Right lobe of liver (tissue), 6 donors: Measurements from ENCODE around the gene SUPT4H1. TPM values are rescaled to one million over a fixed set of nuclear protein-coding genes. Genes with fewer than 3 reads are reported as not detected.
A peak's percentile ranks its signal among the peaks of the same experiment; 100 is the strongest.
"Not testable (repeated sequence)": the region's sequence is repeated elsewhere in the genome, so short reads cannot be mapped to it uniquely, and the experiment has no call there.

Experiments used
- ATAC-seq, 4 donors: fragments of 200-7000 bp; cut with Tn5 transposase; one replicate each; pipeline ENCODE4 v1.9.1; 2020; ENCODE audit warnings: mild to moderate bottlenecking in 4 of 4, moderate library complexity in 4 of 4
- DNase-seq, 3 donors: peaks; one replicate each; pipeline ENCODE4 v3.0.0-alpha.2; 2020
- H3K27ac ChIP-seq, 3 donors: fragments of 200-600 bp; one replicate each; pipeline ENCODE4 v1.8.0; 2022
- H3K27me3 ChIP-seq, 2 donors: fragments of 200-600 bp; one replicate each; pipeline ENCODE4 v1.8.0; 2022
- H3K36me3 ChIP-seq, 4 donors: fragments of 200-600 bp; sonication (generic) in 1 of 4; one replicate each; pipeline versions ENCODE4 v1.5.1 to v1.8.0; 2017 to 2022; ENCODE audit warnings: control low read depth in 1 of 4
- H3K4me1 ChIP-seq, 4 donors: fragments of 200-600 bp; sonication (generic) in 1 of 4; one replicate each; pipeline versions ENCODE4 v1.5.1 to v1.8.0; 2017 to 2022; ENCODE audit warnings: control low read depth in 1 of 4
- H3K4me3 ChIP-seq, 3 donors: fragments of 200-600 bp; one replicate each; pipeline ENCODE4 v1.8.0; 2022
- H3K9me3 ChIP-seq, 4 donors: fragments of 200-600 bp; sonication (generic) in 1 of 4; one replicate each; pipeline versions ENCODE4 v1.5.1 to v1.8.0; 2017 to 2022; ENCODE audit warnings: control low read depth in 1 of 4
- POLR2A ChIP-seq: fragments of 450-650 bp; IDR thresholded peaks from one replicate; pipeline ENCODE4 v1.6.1; 2017; ENCODE audit warnings: antibody characterized with exemption, mild to moderate bottlenecking
- WGBS: methylation state at CpG from one replicate; pipeline ENCODE4 v1.1.6; 2018; ENCODE audit warnings: low coverage, low lambda C conversion rate; ENCODE audit not compliant: insufficient coverage; ENCODE audit errors: missing lambda C conversion rate; 5-methylcytosine and 5-hydroxymethylcytosine counted together
- intact Hi-C, 2 donors: fragments of 100-400 bp; cut with DNase I; formaldehyde crosslinking; loops; one replicate each; pipeline versions ENCODE4 v1.11.2 to v1.14.1; 2022
- total RNA-seq, 6 experiments: library from RNA; depleted of rRNA in 2 of 6; stranded (reverse); fragments of >200 nt in 2 of 6; fragmentation: NEBNext Ultra II Directional in 3 of 6; extraction: Animal tissue kit (Norgen Biotek cat#: 25700) in 3 of 6; gene quantifications; one replicate each; pipeline versions ENCODE4 v1.1.0 to v1.2.4, GENCODE V29; 2016 to 2023
- TF ChIP-seq, protein P1 (sequence below), 4 donors: fragments of 200-600 bp in 3 of 4; fragments of 450-650 bp in 1 of 4; IDR thresholded peaks; one replicate each; pipeline versions ENCODE4 v1.5.1 to v1.8.0; 2016 to 2022; ENCODE audit warnings: antibody characterized with exemption in 4 of 4, mild to moderate bottlenecking in 2 of 4
- donor health status: DM: no; HTN: yes; CAD: no.
- donor health status: DM: no; HTN: no; CAD: no.
- donor health status: DM: no; HTN: no; CAD: no.
- donor health status: DM: no; HTN: yes; CAD: no.
- donor health status: DM: no; HTN: yes; CAD: no.

Gene SUPT4H1
- total RNA-seq, 6 experiments from 2014 or later, result 24.8 to 50.9 (median 37.0) TPM

DNA sequence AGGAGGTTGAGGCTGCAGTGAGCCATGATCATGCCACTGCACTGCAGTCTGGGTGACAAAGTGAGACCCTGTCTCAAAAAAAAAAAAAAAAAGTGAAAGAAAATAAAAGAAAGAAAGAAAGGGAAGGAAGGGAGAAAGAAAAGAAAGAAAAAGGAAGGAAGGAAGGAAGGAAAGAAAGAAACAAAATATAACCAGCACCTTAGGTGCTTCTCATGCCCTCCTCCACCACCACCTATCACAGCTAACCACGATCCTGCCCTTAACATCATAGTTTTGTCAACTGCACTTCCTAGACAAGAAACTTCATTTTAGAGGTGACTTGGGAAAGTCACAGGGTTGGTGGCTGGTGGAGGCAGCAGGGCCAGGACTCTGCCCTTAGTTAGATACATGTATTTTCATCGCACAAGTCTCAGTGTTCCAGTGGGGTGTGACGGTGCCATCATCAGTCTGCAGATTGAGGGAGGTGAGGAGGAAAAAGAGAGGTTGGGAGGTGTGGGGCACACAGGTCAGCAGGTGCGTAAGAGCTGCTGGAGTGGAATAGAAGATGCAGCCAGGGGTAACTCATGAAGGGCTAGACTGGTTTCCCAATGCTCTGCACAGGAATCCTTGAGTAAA, 10.0 kb downstream of the SUPT4H1 start:
- H3K4me1 ChIP-seq, result no peaks in the 10 kb centered on the region
- H3K9me3 ChIP-seq, result no peaks in the 10 kb centered on the region
- no peaks in the 10 kb centered on the region for H3K27me3 ChIP-seq
- DNase-seq, result no peak
- peaks cover 0 to 20% (median 10%) of the 10 kb centered on the region in 4 donors for H3K36me3 ChIP-seq
- 60% methylated on average over 4 of the region's 4 CpGs for WGBS
- TF ChIP-seq, protein P1, sequence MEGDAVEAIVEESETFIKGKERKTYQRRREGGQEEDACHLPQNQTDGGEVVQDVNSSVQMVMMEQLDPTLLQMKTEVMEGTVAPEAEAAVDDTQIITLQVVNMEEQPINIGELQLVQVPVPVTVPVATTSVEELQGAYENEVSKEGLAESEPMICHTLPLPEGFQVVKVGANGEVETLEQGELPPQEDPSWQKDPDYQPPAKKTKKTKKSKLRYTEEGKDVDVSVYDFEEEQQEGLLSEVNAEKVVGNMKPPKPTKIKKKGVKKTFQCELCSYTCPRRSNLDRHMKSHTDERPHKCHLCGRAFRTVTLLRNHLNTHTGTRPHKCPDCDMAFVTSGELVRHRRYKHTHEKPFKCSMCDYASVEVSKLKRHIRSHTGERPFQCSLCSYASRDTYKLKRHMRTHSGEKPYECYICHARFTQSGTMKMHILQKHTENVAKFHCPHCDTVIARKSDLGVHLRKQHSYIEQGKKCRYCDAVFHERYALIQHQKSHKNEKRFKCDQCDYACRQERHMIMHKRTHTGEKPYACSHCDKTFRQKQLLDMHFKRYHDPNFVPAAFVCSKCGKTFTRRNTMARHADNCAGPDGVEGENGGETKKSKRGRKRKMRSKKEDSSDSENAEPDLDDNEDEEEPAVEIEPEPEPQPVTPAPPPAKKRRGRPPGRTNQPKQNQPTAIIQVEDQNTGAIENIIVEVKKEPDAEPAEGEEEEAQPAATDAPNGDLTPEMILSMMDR (IDR thresholded peaks at IDR 0.05), result no peak
- no peak for TF ChIP-seq POLR2A
- no peak overlapping the region for H3K27ac ChIP-seq
- ATAC-seq, result no peak
- intact Hi-C loops, result no loop called here
- no peak overlapping the region for H3K4me3 ChIP-seq

DNA sequence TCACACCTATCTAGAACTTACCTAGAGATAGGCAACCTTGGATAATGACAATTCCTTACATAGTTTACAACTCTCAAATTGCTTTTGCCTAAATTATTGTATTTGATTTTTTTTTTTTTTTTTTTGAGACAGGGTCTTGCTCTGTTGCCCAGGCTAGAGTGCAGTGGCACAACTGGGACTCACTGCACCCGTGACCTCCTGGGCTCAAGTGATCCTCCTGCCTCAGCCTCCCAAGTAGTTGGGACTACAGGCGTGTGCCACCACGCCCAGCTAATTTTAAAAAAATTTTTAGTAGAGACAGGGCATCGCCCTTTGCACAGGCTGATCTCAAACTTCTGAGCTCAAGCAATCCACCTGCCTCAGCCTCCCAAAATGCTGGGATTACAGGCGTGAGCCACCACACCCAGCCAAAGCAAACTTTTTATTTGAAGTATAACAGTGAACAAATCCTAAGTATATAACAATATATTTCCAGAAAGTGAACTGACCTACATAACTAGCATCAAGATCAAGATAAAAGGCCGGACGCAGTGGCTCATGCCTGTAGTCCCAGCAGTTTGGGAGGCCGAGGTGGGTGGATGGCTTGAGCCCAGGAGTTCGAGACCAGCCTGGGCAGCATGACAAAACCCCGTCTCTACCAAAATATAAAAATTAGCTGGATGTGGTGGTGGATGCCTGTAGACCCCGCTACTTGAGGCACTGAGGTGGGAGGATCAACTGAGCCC, 10.7 kb downstream of the SUPT4H1 start:
- intact Hi-C loops, ATAC-seq, H3K4me3 ChIP-seq, H3K4me1 ChIP-seq, DNase-seq, H3K27ac ChIP-seq, H3K9me3 ChIP-seq, H3K27me3 ChIP-seq: not testable (repeated sequence)
- WGBS, result 90% methylated on average over 10 of the region's 11 CpGs
- peaks cover 0 to 14% (median 7%) of the 10 kb centered on the region in 4 donors for H3K36me3 ChIP-seq

DNA sequence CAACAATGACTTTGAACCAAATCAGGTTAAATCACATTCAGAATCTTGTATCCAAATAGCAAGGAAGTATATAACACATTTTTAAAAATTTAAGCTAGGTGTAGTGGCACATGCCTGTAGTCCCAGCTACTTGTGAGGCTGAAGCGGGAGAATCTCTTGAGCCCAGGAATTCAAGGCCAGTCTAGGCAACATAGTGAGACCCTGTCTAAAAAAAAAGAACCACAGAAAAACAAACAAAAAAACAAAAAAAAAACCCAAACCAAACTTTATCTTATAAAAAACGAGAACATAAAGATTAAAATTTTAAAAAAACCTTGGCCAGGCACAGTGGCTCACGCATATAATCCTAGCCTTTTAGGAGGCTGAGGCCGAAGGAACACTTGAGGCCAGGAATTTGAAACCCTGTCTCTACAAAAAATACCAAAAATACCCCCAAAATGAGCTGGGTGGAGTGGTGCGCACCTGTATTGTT, 11.6 kb downstream of the SUPT4H1 start:
- Histone ChIP-seq H3K36me3 (peaks cover 0 to 6% (median 3%) of the 10 kb centered on the region in 4 donors), H3K27ac (peak overlapping the region in 2 of 3 donors; percentile 75 to 82), H3K4me1 (no peaks in the 10 kb centered on the region), H3K4me3 (no peak overlapping the region), H3K27me3 (no peaks in the 10 kb centered on the region), H3K9me3 (no peaks in the 10 kb centered on the region)
- DNase-seq (no peak), ATAC-seq (no peak)
- no peak for TF ChIP-seq POLR2A
- TF ChIP-seq, protein P1 (IDR thresholded peaks at IDR 0.05), result no peak
- 60% methylated on average over 5 of the region's 5 CpGs for WGBS
- intact Hi-C loops, result no loop called here

DNA sequence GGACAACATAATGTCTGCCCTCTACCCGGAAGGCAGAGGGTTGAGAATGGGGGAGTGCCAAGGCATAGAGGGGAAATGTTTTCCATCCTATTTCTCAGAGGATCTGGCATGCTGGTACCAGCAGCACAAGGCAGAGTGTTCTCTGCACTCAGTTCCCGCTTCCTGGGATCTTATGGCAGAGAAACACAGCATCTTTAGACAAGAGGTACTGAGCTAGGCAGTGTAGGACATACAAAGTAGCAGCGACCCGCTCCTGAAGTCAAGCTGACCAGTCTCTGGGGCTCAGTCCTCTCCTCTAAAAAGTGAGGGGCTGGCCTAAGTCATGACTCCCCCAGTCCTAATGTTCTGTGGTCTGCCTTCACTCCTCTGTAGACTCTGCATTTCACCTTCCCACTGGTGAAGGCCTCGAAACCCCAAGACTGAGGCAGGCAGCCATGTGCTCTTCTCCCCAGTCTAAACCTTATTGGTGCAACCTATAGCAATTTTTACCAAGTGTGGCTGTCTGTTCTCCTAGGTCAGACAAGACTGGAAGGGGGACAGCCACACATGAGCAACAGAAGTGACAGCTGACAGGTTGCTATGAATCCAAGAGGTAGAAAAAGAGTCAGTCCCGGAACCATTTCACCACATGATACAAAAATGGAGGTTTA, 12.1 kb downstream of the SUPT4H1 start:
- Histone ChIP-seq H3K36me3 (peaks cover 0 to 6% (median 0%) of the 10 kb centered on the region in 4 donors), H3K27ac (peak overlapping the region; percentile 26 to 82 (median 75))

More for the DNA sequence above, 12.1 kb downstream of the SUPT4H1 start:
- H3K9me3 ChIP-seq, result no peaks in the 10 kb centered on the region
- intact Hi-C loops, result no loop called here
- no peaks in the 10 kb centered on the region for H3K4me1 ChIP-seq
- 78% methylated on average over 4 of the region's 6 CpGs for WGBS
- ATAC-seq (no peak), DNase-seq (no peak)
- H3K4me3 ChIP-seq, result peak overlapping the region in 2 of 3 donors; percentile 3 to 26
- no peaks in the 10 kb centered on the region for H3K27me3 ChIP-seq
- TF ChIP-seq, protein P1 (IDR thresholded peaks at IDR 0.05), result no peak
- TF ChIP-seq POLR2A, result no peak
